LNCaP clone FGC (cell line): ENCODE data around the gene ZEB2.

ENCODE experiments used
- DNase-seq: peaks from one replicate; pipeline ENCODE4 v3.0.0-alpha.2; 2011; ENCODE audit warnings: low read depth
- H3K4me3 ChIP-seq: 2 replicates; pipeline ENCODE4 v1.5.1; 2011; ENCODE audit warnings: mild to moderate bottlenecking, low read depth, low read length, control low read depth
- CTCF ChIP-seq: IDR thresholded peaks from 2 replicates; pipeline ENCODE4 v1.5.1; 2012; ENCODE audit warnings: mild to moderate bottlenecking; ENCODE audit not compliant: control insufficient read depth, insufficient read depth; ENCODE audit errors: extremely low read depth

The ZEB2 gene

GRCh38 chr2:144535300-144535699 is 15.4 kb upstream of the ZEB2 start:
- no peak overlapping the region for H3K4me3 ChIP-seq
- no peak for TF ChIP-seq CTCF
- DNase-seq: no peak

GRCh38 chr2:144533221-144533620 is 13.3 kb upstream of the ZEB2 start:
- DNase-seq: no peak
- no peak overlapping the region for H3K4me3 ChIP-seq
- TF ChIP-seq CTCF: no peak

- no peak overlapping the region for H3K4me3 ChIP-seq
- DNase-seq: no peak
- no peak for TF ChIP-seq CTCF
These were observed 10.7 kb upstream of the ZEB2 start for GRCh38 chr2:144530596-144530995.

- DNase-seq: no peak
- H3K4me3 ChIP-seq: no peak overlapping the region
- no peak for TF ChIP-seq CTCF
These were observed 9.9 kb upstream of the ZEB2 start for GRCh38 chr2:144529841-144530240.

- H3K4me3 ChIP-seq: no peak overlapping the region
- no peak for DNase-seq
- no peak for TF ChIP-seq CTCF
These were observed 8.2 kb upstream of the ZEB2 start for GRCh38 chr2:144528108-144528507.

- TF ChIP-seq CTCF: no peak
- no peak for DNase-seq
- H3K4me3 ChIP-seq: no peak overlapping the region
These were observed 6.9 kb upstream of the ZEB2 start for GRCh38 chr2:144526831-144527230.

GRCh38 chr2:144524118-144525009 is 4.4 kb upstream of the ZEB2 start:
- TF ChIP-seq CTCF: no peak
- DNase-seq: no peak
- H3K4me3 ChIP-seq: no peak overlapping the region
